ENCODE data around the gene ZNF620. TPM values are rescaled to one million over a fixed set of nuclear protein-coding genes. Genes with fewer than 3 reads are reported as not detected.
"Not testable (repeated sequence)": the region's sequence is repeated elsewhere in the genome, so short reads cannot be mapped to it uniquely, and the experiment has no call there.

Gene ZNF620
- 1 to 10 TPM; 2.6 to 6.9 TPM for total RNA-seq

GRCh38 chr3:40505599-40506462 lies at the start of gene ZNF620:
Gene ZNF620 (plus strand): TSS chr3:40506039. CDS start chr3:40506353, 314 bp downstream.
- intact Hi-C loops (cut with DNase I) = no loop called here
- Histone ChIP-seq H3K9me3 (no peaks in the 10 kb centered on the region), H3K4me1 (peaks cover 19% of the 10 kb centered on the region), H3K4me3 (peak within 1 kb of the TSS; percentile 27 to 68), H3K27ac (peak within 1 kb of the TSS; percentile 77 to 92 (median 87)), H3K27me3 (no peaks in the 10 kb centered on the region), H3K36me3 (replicated peaks in 1 of 2; ENCODE audit: insufficient read depth in 1 of 2, low read depth in 2 of 2) (no peaks in the 10 kb centered on the region)
- 2 to 3% methylated on average over 16 to 44 of the region's 44 CpGs for WGBS, 2 donors
- ATAC-seq = peak; percentile 90
- TF ChIP-seq CTCF (IDR thresholded peaks at IDR 0.05) = peak in 5 of 7 experiments; percentile 28 to 55 (median 42)
- TF ChIP-seq POLR2A (IDR thresholded peaks at IDR 0.05) = peak; percentile 66 to 91 (median 89)
- DNase-seq = peak; percentile 87 to 93 (median 92)

- peaks cover 5% of the 10 kb centered on the region in 2 donors for H3K36me3 ChIP-seq (replicated peaks in 1 of 2; ENCODE audit: insufficient read depth in 1 of 2, low read depth in 2 of 2)
- H3K4me1 ChIP-seq = peaks cover 47% of the 10 kb centered on the region
- TF ChIP-seq CTCF (IDR thresholded peaks at IDR 0.05) = no peak
- no peak for TF ChIP-seq POLR2A (IDR thresholded peaks at IDR 0.05)
- no peaks in the 10 kb centered on the region for H3K9me3 ChIP-seq
- DNase-seq = no peak
- ATAC-seq = no peak
- H3K27ac ChIP-seq = peak overlapping the region; percentile 80 to 91 (median 86)
- no peaks in the 10 kb centered on the region for H3K27me3 ChIP-seq
- H3K4me3 ChIP-seq = peak overlapping the region in 1 of 2 donors; percentile 74
- intact Hi-C loops (cut with DNase I) = no loop called here
- WGBS, 2 donors = 52 to 54% methylated on average over 29 of the region's 29 CpGs
Observed at GRCh38 chr3:40456279-40456939, 49.4 kb upstream of the ZNF620 start.

- DNase-seq = peak; percentile 97 to 98 (median 98)
- H3K9me3 ChIP-seq = no peaks in the 10 kb centered on the region
- H3K4me3 ChIP-seq = peak within 1 kb of the TSS; percentile 74 to 96
- ATAC-seq = peak; percentile 81
- H3K4me1 ChIP-seq = peaks cover 39% of the 10 kb centered on the region
- intact Hi-C loops (cut with DNase I) = no loop called here
- H3K36me3 ChIP-seq (replicated peaks in 1 of 2; ENCODE audit: insufficient read depth in 1 of 2, low read depth in 2 of 2) = peaks cover 5% of the 10 kb centered on the region in 2 donors
- TF ChIP-seq POLR2A (IDR thresholded peaks at IDR 0.05) = peak; percentile 91 to 97 (median 96)
- TF ChIP-seq CTCF (IDR thresholded peaks at IDR 0.05) = peak in 1 of 7 experiments; percentile 20
- no peaks in the 10 kb centered on the region for H3K27me3 ChIP-seq
- H3K27ac ChIP-seq = peak within 1 kb of the TSS; percentile 80 to 91 (median 86)
- 0% methylated on average over 16 to 79 of the region's 79 CpGs for WGBS, 2 donors
Observed at GRCh38 chr3:40456940-40457823, 48.7 kb upstream of the ZNF620 start, which contains the start of gene RPL14. Gene RPL14 (plus strand): TSS chr3:40457339. CDS start chr3:40457472, 133 bp downstream.

- peak overlapping the region in 1 of 4 donors; percentile 83 for H3K27ac ChIP-seq
- intact Hi-C loops (cut with DNase I) = no loop called here
- no peak for DNase-seq
- no peak for TF ChIP-seq POLR2A (IDR thresholded peaks at IDR 0.05)
- no peak for TF ChIP-seq CTCF (IDR thresholded peaks at IDR 0.05)
- no peak overlapping the region for H3K4me3 ChIP-seq
- H3K9me3 ChIP-seq = no peaks in the 10 kb centered on the region
- H3K27me3 ChIP-seq = no peaks in the 10 kb centered on the region
- H3K36me3 ChIP-seq (replicated peaks in 1 of 2; ENCODE audit: insufficient read depth in 1 of 2, low read depth in 2 of 2) = peaks cover 5 to 11% of the 10 kb centered on the region in 2 donors
- ATAC-seq = no peak
- peaks cover 35% of the 10 kb centered on the region for H3K4me1 ChIP-seq
- 84 to 91% methylated on average over 4 of the region's 4 CpGs for WGBS, 2 donors
Observed at GRCh38 chr3:40458473-40458872, 47.4 kb upstream of the ZNF620 start.

- Histone ChIP-seq H3K4me1 (peaks cover 27% of the 10 kb centered on the region), H3K36me3 (replicated peaks in 1 of 2; ENCODE audit: insufficient read depth in 1 of 2, low read depth in 2 of 2) (peaks cover 5 to 17% of the 10 kb centered on the region in 2 donors)
- H3K4me3 ChIP-seq; H3K9me3 ChIP-seq; DNase-seq; H3K27me3 ChIP-seq; ATAC-seq; intact Hi-C loops (cut with DNase I); H3K27ac ChIP-seq: not testable (repeated sequence)
- WGBS, 2 donors = 81 to 83% methylated on average over 6 of the region's 6 CpGs
Observed at GRCh38 chr3:40460481-40460880, 45.4 kb upstream of the ZNF620 start.

Measured in body of pancreas (tissue), 4 donors.